ENCODE data around the gene MOGAT3.

Gene MOGAT3

DNA sequence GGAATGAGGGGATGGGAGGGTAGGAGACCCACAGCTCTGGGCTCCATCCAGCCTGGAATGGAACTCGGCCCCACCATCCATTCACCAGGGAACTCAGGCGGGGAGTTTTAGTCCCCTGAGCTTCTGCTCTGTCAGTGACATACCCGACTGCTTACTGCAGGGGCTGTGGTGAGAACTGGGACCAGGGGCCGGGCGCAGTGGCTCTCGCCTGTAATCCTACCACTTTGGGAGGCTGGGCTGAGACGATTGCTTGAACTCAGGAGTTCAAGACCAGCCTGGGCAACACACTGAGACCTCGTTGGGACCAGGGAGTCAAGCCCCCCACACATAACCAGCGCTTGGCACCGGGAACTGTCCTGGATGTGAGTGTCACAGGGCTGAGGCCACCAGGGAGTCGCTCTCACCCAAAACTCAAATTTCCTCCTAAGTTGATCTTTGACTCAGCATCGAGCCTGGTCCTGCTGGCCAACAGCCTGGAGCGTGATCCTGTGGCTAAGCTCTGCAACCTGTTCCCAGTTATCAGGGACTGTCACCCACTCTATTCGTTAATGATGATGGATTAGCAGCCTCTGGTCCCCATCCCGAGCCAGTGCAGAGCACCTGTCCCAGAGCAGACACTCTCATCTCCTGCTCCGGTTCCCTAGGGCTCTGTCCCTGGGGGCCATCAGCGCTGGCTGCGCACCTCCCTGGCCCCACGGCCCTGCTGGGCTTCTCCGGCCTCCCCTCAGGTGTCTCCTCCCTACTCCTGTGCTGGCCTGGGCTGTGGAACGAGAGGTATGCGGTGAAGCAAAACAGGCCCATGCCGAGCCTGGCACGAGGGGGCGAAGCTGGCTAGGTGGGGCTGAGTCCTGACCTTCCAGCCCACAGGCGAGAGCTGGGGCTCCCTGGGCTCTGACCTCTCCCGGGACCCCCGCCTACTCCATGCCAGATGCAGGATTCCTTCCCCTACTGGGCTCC lies 37.7 kb upstream of the MOGAT3 start:
- no peak for DNase-seq (ENCODE audit: low read depth)
- no peak overlapping the region for H3K4me3 ChIP-seq (ENCODE audit: control insufficient read depth, low read depth, low read length)
- TF ChIP-seq, protein P1, sequence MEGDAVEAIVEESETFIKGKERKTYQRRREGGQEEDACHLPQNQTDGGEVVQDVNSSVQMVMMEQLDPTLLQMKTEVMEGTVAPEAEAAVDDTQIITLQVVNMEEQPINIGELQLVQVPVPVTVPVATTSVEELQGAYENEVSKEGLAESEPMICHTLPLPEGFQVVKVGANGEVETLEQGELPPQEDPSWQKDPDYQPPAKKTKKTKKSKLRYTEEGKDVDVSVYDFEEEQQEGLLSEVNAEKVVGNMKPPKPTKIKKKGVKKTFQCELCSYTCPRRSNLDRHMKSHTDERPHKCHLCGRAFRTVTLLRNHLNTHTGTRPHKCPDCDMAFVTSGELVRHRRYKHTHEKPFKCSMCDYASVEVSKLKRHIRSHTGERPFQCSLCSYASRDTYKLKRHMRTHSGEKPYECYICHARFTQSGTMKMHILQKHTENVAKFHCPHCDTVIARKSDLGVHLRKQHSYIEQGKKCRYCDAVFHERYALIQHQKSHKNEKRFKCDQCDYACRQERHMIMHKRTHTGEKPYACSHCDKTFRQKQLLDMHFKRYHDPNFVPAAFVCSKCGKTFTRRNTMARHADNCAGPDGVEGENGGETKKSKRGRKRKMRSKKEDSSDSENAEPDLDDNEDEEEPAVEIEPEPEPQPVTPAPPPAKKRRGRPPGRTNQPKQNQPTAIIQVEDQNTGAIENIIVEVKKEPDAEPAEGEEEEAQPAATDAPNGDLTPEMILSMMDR (IDR thresholded peaks at IDR 0.05; ENCODE audit: control insufficient read depth, insufficient read depth, low read depth, low read length, missing control alignments): no peak

DNA sequence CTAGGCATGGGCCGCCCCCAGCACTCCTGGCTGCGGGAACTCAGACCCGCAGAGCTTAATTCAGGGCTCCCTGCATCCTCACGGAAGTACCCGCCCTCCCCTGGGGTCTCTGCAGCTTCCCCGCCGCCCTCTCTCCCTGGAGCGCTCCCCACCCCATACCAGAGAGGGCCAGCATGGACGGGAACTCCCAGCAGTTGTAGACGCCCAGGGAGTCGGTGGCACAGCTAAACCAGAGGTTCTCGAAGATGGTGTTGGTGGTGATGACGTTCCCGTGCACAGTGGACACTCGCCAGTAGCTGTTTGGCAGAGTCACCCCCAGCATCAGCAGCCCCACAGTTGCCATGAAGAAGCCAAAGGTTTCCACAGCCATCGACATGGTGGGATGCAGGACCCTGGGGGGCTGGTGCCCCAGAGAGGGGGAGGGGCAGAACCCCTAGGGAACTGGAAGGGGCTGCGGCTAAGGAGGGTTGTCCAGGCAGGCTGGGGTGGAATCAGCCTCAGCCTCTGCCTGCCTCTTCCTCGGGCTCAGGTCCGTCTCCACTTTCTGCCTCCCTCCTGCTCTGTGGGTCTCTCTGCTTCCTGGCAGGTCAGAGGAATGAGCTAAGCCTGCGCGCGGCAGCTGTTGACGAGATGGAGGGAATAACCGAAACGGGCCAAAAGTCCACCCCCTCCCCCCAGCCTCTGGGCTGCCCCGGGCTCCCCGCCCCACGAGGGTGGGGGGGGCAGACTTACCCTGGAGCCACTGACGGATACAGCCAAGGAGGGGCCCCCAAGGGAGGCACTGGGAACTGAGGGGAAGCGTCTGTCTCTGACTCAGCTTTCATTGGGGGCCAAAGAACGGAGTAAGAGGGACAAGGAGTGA lies 36.6 kb upstream of the MOGAT3 start, which contains the start of gene CLDN15:
Gene CLDN15 (minus strand): TSS at position 597 of the 862 bp plus-strand sequence. CDS start 221 bp downstream, at position 376.
- TF ChIP-seq, protein P1 (IDR thresholded peaks at IDR 0.05; ENCODE audit: control insufficient read depth, insufficient read depth, low read depth, low read length, missing control alignments): no peak
- H3K4me3 ChIP-seq (ENCODE audit: control insufficient read depth, low read depth, low read length): no peak within 1 kb of the TSS
- DNase-seq (ENCODE audit: low read depth): no peak

DNA sequence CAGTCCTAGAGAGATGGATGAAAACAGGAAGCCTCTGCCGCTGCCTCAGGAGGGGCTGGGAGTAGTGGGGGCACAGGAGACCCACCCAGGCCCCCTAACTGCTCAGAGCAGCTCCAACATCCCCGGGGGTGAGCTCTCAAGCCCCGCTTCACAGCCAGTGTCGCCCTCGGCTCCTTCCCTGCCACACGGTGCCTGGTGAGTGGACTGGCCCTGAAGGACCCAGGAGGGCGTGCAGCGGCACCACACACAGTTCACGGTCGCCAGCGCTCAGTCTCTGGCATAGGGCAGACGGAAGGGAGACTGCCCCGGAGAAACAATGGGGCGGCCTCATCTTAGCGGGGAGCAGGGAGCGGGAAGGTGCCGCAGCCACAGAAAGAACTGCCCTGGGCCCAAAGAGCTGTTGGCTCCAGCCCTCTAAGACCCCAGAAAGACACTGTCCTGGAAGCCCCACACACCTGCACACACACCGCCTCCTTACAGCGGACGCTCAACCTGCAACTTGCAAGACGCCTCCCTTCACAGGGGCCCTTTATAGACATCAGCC lies 35.5 kb upstream of the MOGAT3 start:
- DNase-seq (ENCODE audit: low read depth): no peak
- TF ChIP-seq, protein P1 (IDR thresholded peaks at IDR 0.05; ENCODE audit: control insufficient read depth, insufficient read depth, low read depth, low read length, missing control alignments): no peak
- no peak overlapping the region for H3K4me3 ChIP-seq (ENCODE audit: control insufficient read depth, low read depth, low read length)

DNA sequence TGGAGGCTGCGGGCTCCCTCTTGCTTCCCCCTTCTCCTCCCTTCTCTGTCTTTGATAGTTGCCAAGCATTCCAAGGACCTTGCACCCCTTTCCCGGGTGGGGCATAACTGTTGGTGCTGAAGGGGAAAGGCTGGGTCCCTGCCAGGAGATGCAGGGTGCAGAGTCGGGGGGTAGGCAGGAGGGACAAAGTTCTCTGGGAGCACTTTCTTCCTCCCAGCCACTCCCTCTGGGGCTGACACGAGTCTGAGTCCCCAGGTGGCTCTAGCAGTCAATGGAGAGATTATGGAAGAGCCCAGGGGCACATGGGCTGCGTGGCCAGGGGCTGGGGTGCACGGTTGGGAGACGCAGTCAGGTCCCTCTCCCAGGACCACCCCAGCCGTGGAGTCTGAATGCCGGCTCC lies 34.7 kb upstream of the MOGAT3 start:
- TF ChIP-seq, protein P1 (IDR thresholded peaks at IDR 0.05; ENCODE audit: control insufficient read depth, insufficient read depth, low read depth, low read length, missing control alignments): no peak
- no peak overlapping the region for H3K4me3 ChIP-seq (ENCODE audit: control insufficient read depth, low read depth, low read length)
- no peak for DNase-seq (ENCODE audit: low read depth)

DNA sequence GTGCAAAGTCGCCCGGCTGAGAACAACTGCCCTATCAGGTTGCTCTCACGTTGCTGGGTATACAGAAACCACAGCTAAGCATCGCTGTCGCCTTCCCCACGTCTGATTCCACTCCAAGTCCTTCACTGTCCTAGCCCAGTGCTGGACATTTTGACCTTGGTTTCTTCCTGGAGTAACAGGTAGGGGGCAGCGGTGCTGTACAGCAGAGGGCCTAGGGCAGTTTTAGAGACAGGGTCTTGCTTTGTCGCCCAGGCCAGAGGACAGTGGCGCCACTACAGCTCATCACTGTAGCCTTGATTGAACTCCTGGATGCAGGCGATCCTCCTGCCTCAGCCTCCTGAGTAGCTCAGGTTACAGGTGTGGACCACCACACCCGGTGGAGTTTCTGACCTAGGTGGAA lies 34.2 kb upstream of the MOGAT3 start:
- no peak for DNase-seq (ENCODE audit: low read depth)
- TF ChIP-seq, protein P1 (IDR thresholded peaks at IDR 0.05; ENCODE audit: control insufficient read depth, insufficient read depth, low read depth, low read length, missing control alignments): peak; percentile 35
- no peak overlapping the region for H3K4me3 ChIP-seq (ENCODE audit: control insufficient read depth, low read depth, low read length)

DNA sequence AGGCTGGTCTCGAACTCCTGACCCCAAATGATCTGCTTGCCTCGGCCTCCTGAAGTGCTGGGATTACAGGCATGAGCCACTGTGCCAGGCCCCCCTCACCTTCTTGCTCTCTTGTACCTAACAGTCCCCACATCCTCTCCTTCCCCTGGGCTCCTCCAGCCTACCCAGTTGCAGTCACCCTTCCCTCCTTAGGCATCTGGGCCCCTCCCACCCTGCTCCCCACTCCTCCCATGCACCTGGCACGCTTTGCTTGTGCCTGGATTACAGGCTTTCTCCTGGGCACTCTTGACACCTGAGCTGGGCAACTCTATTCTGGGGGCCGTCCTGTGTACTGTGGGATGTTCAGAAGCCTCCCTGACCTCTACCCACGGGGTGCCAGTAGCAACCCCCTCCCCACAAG lies 33.8 kb upstream of the MOGAT3 start:
- TF ChIP-seq, protein P1 (IDR thresholded peaks at IDR 0.05; ENCODE audit: control insufficient read depth, insufficient read depth, low read depth, low read length, missing control alignments): no peak
- H3K4me3 ChIP-seq (ENCODE audit: control insufficient read depth, low read depth, low read length): no peak overlapping the region
- no peak for DNase-seq (ENCODE audit: low read depth)
